ENCODE results near the gene HID1.

Gene HID1

GRCh38 chr17:74964988-74965622, 7.5 kb downstream of the HID1 start:
- DNase-seq = no peak

GRCh38 chr17:74964246-74964761, 8.3 kb downstream of the HID1 start:
- DNase-seq = no peak

- DNase-seq = no peak
Observed at GRCh38 chr17:74963656-74964055, 8.9 kb downstream of the HID1 start.

DNA sequence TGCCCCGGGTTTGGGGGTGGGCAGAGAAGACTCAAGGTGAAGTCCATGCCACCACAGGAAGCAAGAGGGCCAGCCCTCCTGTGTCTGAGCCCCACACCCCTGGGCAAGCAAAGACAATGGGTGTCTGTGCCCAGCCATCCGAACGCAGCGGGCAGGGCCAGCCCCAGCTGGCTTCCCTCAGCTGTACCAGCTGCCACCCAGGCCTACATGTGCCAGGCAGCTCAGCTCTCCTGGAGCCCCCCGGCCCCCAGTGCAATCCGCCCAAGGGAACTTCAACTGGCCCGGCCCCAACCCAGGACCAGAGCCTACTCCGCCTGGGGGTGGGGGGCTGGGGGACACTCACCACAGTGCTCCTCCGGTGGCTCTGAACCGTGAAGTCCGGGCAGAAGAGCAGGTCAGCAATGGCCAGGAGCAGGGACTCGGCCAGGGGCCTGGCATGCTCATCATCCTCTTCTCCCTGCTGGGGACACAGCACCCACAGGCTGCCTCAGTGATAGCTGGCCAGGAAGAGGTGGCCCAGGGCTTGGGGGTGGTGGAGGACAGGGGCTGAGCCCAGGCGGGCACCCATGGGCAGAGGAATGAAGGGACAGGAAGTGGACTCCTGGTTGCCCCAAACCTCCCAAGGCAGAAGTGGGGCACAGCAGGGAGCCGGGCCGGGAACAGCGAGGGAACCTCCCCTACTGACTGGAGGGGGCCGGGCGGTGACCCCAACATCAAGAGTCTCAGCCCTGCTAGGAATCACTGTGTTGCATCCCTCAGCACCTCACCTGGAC, 9.8 kb downstream of the HID1 start:
- no peak for DNase-seq

GRCh38 chr17:74961657-74962350, 10.8 kb downstream of the HID1 start:
- peak; percentile 85 to 93 for DNase-seq

DNA sequence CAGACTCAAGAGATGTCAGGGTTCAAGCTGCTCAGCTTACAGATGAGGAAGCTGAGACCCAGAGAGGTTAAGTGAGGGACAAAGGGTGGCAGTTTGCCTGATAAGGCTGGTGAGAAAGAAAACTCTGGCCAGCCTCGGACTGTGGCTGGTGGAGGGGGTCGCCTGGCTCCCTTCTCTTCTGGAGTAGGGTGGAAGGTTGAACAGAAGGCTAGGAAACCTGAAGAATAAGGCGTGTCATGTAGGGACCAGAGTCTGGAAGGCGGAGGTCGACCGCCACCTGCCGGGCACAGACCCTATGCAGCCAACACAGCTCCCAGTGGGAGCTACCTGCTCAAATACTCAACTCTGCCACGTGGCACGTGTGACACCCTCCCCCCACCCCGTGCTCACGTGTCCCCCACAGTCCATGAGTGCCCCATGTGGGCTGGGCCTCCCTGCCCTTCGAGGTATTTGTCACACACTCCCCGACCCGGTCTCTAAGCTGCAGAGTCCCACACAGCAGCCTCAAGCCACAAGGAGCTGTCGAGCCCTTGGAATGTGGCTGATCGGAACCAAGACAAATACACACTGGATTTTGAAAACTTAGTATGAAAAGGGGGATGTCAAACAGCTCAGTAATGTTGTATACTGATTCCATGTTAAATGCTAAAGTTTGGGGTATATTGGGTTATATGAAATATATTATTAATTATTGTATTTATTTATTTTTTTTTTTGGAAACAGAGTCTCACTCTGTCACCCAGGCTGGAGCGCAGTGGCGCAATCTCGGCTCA, 11.8 kb downstream of the HID1 start:
- peak in 1 of 2 experiments; percentile 19 for DNase-seq

DNA sequence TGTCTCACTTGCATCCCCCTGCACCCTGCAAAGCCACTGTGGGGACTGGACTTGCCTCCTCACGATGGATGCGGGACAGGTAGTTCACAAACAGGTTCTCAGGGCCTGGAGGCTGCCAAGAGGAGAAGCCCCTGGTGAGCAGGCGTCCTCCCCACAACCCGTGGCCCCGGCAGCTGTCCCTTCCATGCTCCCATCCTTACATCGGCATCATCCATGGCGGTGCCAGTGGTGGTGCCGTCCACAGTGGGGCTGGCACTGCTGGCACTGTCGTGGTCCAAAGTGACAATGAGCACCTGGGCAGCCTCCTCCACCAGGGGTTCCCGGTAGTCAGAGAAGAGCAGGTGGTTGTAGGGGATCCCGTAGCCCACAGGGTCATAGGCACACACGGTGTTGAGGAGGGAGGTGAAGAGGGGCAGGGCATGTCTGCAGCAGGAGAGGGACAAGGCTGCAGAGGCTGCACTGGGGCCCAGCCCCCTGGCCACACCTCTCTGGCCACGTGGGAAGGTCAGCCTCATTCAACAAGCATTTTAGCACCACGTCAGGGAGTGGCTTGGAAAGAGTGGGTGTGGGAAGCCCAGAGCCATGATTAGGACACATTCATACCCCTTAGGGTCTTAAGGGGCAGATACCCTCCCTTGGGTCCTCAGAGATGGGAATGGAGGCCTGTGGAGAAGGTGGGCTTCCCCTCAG, 12.6 kb downstream of the HID1 start:
- DNase-seq = no peak

DNA sequence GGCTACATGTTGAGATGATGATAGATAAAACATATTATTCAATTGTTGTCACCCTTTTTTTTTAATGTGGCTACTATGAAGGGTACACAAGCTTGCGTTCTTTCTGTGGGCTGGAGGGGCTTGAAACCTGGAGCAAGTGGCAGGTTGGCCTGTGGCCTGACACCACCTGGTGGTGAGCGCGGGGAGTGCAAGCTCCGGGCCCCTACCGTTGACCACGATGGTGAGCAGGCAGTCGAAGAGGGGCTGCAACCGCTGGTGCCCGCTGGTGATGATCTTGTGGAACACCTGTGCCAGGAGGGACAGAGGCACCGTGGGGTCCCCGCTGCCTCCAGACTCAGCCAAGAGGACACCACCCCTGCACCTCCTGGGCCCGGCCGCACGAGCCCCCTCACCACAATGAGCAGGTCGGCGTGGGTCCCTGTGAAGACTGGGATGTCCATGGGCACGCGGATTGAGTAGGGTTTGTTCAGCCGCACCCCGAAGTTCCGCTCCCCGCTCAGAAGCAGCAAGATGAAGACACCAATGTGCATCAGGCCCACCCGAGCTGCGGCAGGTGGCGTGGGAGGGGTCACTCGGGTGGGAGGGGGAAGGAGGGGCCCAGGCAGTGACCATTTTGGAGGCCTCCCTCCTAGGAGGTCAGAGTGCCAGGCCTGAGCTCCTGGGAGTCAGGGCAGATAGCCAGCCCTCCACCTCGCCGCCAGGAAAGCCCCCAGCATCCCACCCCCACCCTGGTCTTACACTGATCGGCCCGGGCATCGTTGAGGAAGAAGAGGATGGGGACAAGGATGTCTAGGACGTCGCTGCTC, 14.4 kb downstream of the HID1 start:
- peak; percentile 61 to 63 for DNase-seq

DNA sequence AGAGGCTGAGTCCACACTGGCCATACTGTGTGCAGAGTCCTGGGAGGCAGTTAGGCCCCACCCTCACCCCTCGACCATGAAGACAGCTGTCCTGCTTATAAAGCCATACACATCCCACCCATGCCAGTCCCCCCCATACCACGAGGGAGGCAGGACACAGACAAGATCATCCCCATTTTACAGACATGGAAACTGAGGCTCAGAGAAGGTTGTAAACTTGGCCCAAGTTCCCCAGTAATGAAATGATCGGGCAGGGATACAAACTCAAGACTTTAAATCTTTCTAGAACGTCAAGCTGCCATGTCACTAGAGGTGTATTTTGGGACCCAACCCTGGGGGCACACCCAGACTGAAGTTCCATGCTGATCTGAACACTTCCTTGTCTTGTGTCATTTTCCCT, 16.5 kb downstream of the HID1 start:
- no peak for DNase-seq

GRCh38 chr17:74954665-74955421, 17.7 kb downstream of the HID1 start:
- DNase-seq = no peak

GRCh38 chr17:74954115-74954514, 18.4 kb downstream of the HID1 start:
- no peak for DNase-seq

GRCh38 chr17:74953134-74953687, 19.3 kb downstream of the HID1 start:
- no peak for DNase-seq

DNA sequence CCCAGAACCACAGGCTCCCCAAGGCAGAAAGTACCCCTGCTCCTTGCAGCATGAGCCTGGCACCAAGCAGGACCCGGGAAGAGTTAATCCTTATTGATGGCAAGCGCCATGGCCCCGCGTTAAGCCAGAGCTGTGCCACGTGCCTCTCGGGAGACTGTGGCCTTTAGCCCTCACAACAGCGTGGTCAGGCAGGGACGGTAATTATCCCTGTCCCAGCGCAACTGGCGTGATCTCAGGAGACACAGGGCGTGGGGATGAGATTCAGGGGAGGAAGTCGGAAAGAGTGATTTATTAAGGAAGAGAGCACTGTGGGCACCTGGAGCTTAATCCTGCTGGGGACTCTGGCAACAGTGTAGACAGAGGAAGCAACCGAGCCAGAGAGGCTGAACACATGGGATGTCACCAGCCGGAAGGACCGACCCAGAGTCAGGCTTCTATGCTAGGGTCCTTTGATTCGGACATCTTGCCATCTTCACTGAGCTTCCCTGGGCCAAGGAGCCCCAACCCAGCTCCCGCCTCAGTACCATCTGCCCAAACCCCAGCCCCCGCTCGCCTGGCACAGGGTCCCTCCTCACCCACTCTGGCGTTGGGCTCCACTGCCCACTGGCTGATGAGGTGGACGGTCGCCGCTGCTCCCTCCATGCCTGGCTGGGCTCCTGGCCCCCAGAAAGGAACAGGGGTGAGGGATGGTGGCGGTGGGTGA, 20.0 kb downstream of the HID1 start:
- DNase-seq = no peak

GRCh38 chr17:74951680-74952421, 20.7 kb downstream of the HID1 start:
- DNase-seq = no peak

GRCh38 chr17:74951065-74951464, 21.5 kb downstream of the HID1 start:
- DNase-seq = no peak

DNA sequence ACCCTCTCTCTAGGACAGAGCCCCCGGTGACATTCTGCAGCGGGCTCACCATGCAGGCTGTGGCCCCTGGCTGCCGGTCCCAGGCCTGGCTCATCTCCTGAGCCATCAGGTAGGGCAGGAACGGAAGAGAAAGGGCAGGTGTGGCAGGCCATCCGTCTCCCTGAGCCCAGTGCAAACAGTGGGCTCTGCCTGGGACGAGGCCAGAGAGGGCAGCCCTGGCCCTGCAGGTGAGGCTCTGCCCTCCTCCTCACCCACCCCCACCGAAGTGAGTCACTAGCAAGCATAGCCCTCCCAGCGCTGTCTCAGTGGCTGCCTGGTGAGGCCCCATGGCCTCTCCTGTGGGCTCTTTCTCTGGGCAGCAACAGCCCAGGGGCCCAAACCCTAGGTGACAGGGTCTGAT, 22.4 kb downstream of the HID1 start:
- no peak for DNase-seq

GRCh38 chr17:74949455-74950115, 23.0 kb downstream of the HID1 start:
- DNase-seq = no peak

DNA sequence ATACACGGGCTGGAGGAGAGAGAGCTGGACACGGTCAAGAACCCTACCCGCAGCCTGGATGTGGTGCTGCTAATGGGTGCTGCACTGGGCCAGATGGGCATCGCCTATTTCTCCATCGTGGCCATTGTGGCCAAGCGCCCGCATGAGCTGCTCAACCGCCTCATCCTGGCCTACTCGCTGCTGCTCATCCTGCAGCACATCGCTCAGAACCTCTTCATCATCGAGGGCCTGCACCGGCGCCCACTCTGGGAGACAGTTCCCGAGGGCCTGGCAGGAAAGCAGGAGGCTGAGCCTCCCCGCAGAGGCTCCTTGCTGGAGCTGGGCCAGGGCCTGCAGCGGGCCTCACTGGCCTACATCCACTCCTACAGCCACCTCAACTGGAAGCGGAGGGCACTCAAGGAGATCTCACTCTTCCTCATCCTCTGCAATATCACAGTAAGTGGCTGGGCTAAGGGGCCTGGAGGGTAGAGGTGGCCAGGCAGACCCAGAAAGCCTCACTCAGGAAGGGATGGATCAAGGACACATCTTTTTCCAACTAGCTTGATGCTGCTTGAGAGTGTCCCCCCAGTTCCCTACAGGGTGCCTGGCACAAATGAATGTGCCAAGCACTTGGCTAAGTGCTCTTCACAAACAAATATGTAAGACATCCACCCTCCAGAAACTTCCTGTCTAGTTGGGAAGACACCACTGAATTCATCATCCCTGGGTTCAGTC, 25.4 kb downstream of the HID1 start:
- no peak for DNase-seq

Measured in NCI-H2081 (cell line).